ENCODE results near the gene ALK.

GRCh38 chr2:29872870-29873269 is 48.5 kb downstream of the ALK start:
- TF ChIP-seq MAX (IDR thresholded peaks at IDR 0.05) (no peak), EP300 (IDR thresholded peaks at IDR 0.05; ENCODE audit: borderline replicate concordance) (no peak), TCF12 (IDR thresholded peaks at IDR 0.05; ENCODE audit: low read depth) (no peak), ZBTB7A (IDR thresholded peaks at IDR 0.05; ENCODE audit: low read depth) (no peak), REST (IDR thresholded peaks at IDR 0.05; ENCODE audit: low read depth) (no peak), CREB1 (IDR thresholded peaks at IDR 0.05; ENCODE audit: low read depth) (no peak), FOXM1 (IDR thresholded peaks at IDR 0.05; ENCODE audit: borderline replicate concordance, low read depth) (no peak), EGR1 (IDR thresholded peaks at IDR 0.05) (no peak)

All from Ishikawa (cell line).